ENCODE measurements around the gene MAB21L4. TPM values are rescaled to one million over a fixed set of nuclear protein-coding genes. Genes with fewer than 3 reads are reported as not detected.

Gene MAB21L4
- total RNA-seq, 1 experiment from 2014 or later, result not detected

- in situ Hi-C loops (cut with HindIII; ENCODE audit: low sequenced_read_pairs), result no loop called here
- DNase-seq (ENCODE audit: low spot score), result no peak
Measured at GRCh38 chr2:240886023-240886565, 9.9 kb downstream of the MAB21L4 start.

- no peak for DNase-seq (ENCODE audit: low spot score)
- in situ Hi-C loops (cut with HindIII; ENCODE audit: low sequenced_read_pairs), result no loop called here
Measured at GRCh38 chr2:240885566-240885965, 10.4 kb downstream of the MAB21L4 start.

- in situ Hi-C loops (cut with HindIII; ENCODE audit: low sequenced_read_pairs), result no loop called here
- DNase-seq (ENCODE audit: low spot score), result no peak
Measured at GRCh38 chr2:240884745-240885144, 11.2 kb downstream of the MAB21L4 start.

- in situ Hi-C loops (cut with HindIII; ENCODE audit: low sequenced_read_pairs), result no loop called here
- no peak for DNase-seq (ENCODE audit: low spot score)
Measured at GRCh38 chr2:240884221-240884620, 11.7 kb downstream of the MAB21L4 start.

GRCh38 chr2:240881913-240882312, 14.0 kb downstream of the MAB21L4 start:
- in situ Hi-C loops (cut with HindIII; ENCODE audit: low sequenced_read_pairs), result no loop called here
- no peak for DNase-seq (ENCODE audit: low spot score)

- DNase-seq (ENCODE audit: low spot score), result no peak
- in situ Hi-C loops (cut with HindIII; ENCODE audit: low sequenced_read_pairs), result no loop called here
Measured at GRCh38 chr2:240879105-240879504, 16.9 kb downstream of the MAB21L4 start.

- in situ Hi-C loops (cut with HindIII; ENCODE audit: low sequenced_read_pairs), result no loop called here
Measured at GRCh38 chr2:240878341-240878936, 17.5 kb downstream of the MAB21L4 start.

GRCh38 chr2:240877460-240878340, 18.3 kb downstream of the MAB21L4 start:
- in situ Hi-C loops (cut with HindIII; ENCODE audit: low sequenced_read_pairs), result no loop called here
- DNase-seq (ENCODE audit: low spot score), result no peak

More at GRCh38 chr2:240878341-240878936, 17.5 kb downstream of the MAB21L4 start:
- DNase-seq (ENCODE audit: low spot score), result no peak

- no peak for DNase-seq (ENCODE audit: low spot score)
- in situ Hi-C loops (cut with HindIII; ENCODE audit: low sequenced_read_pairs), result no loop called here
Measured at GRCh38 chr2:240876475-240877251, 19.3 kb downstream of the MAB21L4 start.

- DNase-seq (ENCODE audit: low spot score), result no peak
- in situ Hi-C loops (cut with HindIII; ENCODE audit: low sequenced_read_pairs), result no loop called here
Measured at GRCh38 chr2:240876035-240876474, 19.9 kb downstream of the MAB21L4 start.

- no peak for DNase-seq (ENCODE audit: low spot score)
- in situ Hi-C loops (cut with HindIII; ENCODE audit: low sequenced_read_pairs), result no loop called here
Measured at GRCh38 chr2:240875228-240876034, 20.5 kb downstream of the MAB21L4 start.

GRCh38 chr2:240874715-240875227, 21.2 kb downstream of the MAB21L4 start:
- DNase-seq (ENCODE audit: low spot score), result no peak
- in situ Hi-C loops (cut with HindIII; ENCODE audit: low sequenced_read_pairs), result no loop called here

- no peak for DNase-seq (ENCODE audit: low spot score)
Measured at GRCh38 chr2:240873805-240874714, 21.9 kb downstream of the MAB21L4 start.

GRCh38 chr2:240873098-240873788, 22.7 kb downstream of the MAB21L4 start:
- in situ Hi-C loops (cut with HindIII; ENCODE audit: low sequenced_read_pairs), result no loop called here
- no peak for DNase-seq (ENCODE audit: low spot score)

More at GRCh38 chr2:240873805-240874714, 21.9 kb downstream of the MAB21L4 start:
- in situ Hi-C loops (cut with HindIII; ENCODE audit: low sequenced_read_pairs), result no loop called here

GRCh38 chr2:240872317-240873097, 23.4 kb downstream of the MAB21L4 start:
- DNase-seq (ENCODE audit: low spot score), result no peak
- in situ Hi-C loops (cut with HindIII; ENCODE audit: low sequenced_read_pairs), result no loop called here

Measured in G401 (cell line).